HG03060 (cell line): ENCODE measurements around the gene DDX20.
A peak's percentile ranks its signal among the peaks of the same experiment; 100 is the strongest.

Experiments
- ATAC-seq: cut with Tn5 transposase; IDR thresholded peaks from one replicate; pipeline ENCODE4 v1.9.1; 2021; ENCODE audit warnings: low read depth, moderate number of reproducible peaks; ENCODE audit not compliant: unreplicated experiment

The DDX20 gene, protein sequence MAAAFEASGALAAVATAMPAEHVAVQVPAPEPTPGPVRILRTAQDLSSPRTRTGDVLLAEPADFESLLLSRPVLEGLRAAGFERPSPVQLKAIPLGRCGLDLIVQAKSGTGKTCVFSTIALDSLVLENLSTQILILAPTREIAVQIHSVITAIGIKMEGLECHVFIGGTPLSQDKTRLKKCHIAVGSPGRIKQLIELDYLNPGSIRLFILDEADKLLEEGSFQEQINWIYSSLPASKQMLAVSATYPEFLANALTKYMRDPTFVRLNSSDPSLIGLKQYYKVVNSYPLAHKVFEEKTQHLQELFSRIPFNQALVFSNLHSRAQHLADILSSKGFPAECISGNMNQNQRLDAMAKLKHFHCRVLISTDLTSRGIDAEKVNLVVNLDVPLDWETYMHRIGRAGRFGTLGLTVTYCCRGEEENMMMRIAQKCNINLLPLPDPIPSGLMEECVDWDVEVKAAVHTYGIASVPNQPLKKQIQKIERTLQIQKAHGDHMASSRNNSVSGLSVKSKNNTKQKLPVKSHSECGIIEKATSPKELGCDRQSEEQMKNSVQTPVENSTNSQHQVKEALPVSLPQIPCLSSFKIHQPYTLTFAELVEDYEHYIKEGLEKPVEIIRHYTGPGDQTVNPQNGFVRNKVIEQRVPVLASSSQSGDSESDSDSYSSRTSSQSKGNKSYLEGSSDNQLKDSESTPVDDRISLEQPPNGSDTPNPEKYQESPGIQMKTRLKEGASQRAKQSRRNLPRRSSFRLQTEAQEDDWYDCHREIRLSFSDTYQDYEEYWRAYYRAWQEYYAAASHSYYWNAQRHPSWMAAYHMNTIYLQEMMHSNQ

DNA sequence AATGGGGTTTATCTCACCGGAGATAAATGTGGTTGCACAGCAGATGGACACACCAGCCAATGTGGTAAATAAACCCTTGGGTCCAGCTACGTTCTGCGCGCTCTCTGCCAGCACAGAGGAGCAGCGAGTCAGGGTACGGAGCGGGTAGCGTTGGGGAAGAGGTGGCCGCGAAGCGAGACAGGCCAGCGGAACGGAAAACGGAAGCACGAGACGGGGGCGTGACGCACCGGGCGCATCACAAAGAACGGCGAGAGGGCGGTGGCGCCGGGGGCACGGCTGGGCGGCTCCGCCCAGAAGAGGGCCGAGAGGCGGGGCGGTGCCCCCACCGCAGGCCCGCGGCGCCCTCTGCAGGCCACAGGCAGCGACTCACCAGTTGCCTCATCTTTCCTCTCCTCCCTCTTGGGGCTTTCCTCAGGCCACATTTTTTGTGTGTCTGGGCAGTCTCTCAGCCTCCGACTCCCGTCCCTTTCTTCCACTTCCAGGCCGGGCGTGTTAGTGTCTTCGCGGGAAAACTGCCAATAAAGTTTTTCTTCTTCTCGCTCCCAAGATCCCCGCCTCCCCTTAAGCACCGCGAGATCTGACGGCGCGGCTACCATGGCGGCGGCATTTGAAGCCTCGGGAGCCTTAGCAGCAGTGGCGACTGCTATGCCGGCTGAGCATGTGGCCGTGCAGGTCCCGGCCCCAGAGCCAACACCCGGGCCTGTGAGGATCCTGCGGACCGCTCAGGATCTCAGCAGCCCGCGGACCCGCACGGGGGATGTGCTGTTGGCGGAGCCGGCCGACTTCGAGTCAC, at the start of gene DDX20:
TSS of gene DDX20 (plus strand) at position 571 of the 793 bp plus-strand sequence. CDS start at position 595, 24 bp downstream.
- peak; percentile 57 for ATAC-seq

GRCh38 chr1:111706921-111707320, 48.8 kb upstream of the DDX20 start:
- no peak for ATAC-seq

DNA sequence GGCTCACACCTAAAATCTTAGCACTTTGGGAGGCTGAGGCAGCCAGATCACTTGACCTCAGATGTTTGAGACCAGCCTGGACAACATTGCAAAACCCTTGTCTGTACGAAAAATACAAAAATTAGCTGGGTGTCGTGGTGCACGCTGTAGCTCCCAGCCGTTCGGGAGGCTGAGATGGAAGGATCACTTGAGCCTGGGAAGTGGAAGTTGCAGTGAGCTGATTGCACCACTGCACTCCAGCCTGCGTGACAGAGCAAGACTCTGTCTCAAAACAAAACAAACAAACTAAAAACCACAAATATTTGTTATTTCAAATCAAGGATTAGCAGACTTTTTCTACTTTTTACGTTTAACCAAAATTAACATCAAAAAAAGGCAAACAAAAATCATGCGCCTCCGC, 47.8 kb upstream of the DDX20 start:
- ATAC-seq, result no peak

GRCh38 chr1:111709986-111710385, 45.7 kb upstream of the DDX20 start:
- ATAC-seq, result no peak

- no peak for ATAC-seq
These were observed 39.4 kb upstream of the DDX20 start for GRCh38 chr1:111716333-111716732.

- ATAC-seq, result no peak
These were observed 38.3 kb upstream of the DDX20 start for GRCh38 chr1:111717450-111717849.

GRCh38 chr1:111719135-111719534, 36.6 kb upstream of the DDX20 start:
- ATAC-seq, result no peak

DNA sequence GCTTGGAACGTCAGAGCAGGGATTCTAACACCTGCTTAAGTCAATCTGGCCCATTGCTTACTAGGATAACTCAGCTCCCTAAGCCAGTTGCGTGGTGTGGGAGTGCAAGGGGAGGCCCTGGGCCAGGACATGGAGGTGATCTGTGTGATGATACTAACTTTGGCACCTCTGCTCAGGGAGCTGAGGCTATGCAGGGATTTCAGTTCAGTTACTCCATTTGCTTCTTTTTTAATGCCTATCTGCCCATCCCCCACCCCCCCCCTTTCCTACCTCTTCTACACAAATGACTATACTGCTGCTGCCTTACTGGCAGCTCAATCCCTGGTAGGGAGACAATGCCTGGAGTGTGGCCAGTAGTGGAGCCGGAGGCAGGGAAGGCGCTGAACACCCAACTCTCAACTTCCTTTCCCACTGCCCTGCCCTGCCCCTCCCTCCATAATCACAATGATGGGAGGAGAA, 36.0 kb upstream of the DDX20 start:
- ATAC-seq, result no peak

DNA sequence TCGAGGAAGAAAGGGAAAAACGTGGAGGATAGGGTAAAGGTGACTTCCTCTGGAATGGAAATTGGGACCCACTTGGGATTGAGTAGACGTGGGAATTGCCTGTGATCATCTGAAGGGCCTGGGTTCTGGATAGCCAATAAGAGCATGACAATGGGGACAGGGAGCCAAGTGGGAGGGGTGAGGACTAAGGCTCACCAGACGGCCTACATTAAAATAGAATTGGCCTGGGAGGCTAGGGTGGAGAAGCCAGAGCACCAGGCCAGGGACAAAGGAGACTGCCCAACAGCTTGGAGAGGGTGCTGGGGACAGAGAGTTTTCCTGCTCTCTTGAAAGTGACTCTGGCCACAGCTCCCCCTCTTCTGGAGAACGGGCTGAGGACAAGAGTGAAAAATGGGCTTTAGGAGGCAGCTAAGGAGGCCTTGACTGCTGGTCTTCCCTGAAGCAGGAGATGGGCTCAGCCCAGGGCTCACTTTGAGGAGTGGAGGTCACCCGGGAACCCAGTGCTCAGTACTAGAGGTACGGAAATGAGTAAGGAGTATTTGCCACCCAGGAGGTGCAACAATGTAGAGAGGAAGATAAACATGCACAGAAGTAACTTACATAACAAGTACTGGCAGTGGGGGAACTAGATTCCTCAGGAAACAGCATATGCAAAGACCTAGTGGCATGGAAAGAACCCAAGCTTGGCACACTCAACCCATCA, 35.3 kb upstream of the DDX20 start:
- no peak for ATAC-seq

DNA sequence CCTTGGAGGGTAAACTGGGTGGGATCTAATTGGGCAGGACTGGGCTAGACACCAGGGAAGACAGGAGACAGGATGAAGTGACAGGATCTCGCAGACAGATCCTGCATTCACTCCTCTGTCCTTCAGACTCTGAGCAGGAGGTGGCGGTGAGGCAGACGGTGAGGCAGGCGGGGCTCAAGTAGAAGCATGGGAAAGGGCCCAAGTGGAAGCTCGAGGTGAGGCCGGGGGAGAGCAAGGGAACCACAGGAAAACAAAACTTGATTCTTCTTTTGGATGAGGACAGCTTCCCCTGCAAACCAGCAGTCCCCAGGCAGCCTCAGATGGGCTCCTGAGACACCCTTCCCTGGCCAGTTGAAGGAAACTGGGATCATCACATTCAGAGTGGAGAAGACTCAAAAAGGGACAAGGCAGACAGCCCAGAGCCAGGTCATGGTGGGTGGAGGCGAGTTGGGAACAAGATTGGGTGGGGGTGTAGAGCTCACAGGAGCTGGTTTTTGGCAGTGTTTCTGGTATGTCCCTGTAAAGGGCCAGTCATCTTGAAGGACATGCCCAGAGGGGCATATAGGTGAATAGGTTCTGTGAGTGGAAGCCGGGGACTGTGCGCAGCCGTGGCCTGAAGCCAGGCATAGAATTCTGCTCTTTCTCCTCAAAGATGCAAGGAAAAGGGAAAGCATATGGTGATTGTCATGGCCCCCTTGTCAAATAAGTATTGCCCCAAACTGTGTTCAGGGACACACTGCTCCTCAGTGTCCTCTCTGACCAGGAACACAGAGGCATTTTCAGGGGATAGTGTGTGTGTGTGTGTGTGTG, 34.5 kb upstream of the DDX20 start:
- ATAC-seq, result no peak

DNA sequence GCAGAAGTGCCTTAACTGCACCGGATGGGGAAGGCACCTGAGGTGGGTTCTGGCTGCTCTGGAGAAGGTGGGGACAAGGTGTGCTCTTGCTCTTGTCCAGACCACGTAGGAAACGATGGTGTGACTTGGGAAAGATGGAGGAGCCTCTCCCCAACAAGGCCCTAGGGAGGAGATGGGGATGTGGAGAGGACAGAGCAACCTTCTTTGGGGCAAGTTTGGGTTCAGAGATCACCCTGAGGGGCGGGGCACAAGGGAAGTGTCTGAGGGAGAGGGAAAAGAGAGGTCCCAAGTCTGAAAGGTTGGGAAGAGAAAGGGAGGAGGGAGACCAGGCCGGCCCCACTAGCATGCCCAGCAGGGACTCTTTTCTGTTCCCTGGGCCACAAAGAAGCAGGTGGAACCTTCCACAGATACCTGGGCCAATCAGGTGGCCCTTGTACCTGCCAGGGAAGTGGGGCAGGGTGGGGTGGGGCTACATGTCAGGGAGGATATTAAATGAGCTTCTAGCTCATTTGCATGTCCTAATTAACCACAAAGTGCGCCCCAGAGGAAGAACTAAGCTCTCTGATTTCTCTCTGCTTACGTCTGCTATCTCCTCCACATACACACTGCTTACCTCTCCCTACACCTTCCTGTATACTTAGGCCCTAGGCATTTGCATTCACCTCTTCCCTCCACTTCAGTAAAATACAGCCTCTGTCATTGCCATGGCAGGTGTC, 32.5 kb upstream of the DDX20 start:
- ATAC-seq, result no peak

DNA sequence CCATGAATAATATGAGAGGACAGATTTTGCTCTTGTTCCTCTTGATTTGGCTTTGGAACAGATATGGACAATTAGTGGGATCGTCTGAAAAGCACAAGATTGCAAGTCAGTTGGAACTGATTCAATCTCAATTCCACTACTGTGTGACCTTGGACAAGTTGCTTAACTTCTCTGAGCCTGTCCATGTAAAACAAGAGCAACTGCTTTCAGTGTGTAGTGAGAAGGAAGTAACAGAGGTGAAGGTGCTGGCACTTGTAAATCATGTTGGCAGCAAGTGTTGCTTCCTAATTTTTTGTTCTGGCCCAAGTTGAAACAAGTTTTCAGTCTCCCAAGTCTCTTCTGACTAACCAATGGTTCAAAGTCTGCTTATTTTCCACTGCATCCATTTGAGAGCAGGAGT, 31.8 kb upstream of the DDX20 start:
- no peak for ATAC-seq

DNA sequence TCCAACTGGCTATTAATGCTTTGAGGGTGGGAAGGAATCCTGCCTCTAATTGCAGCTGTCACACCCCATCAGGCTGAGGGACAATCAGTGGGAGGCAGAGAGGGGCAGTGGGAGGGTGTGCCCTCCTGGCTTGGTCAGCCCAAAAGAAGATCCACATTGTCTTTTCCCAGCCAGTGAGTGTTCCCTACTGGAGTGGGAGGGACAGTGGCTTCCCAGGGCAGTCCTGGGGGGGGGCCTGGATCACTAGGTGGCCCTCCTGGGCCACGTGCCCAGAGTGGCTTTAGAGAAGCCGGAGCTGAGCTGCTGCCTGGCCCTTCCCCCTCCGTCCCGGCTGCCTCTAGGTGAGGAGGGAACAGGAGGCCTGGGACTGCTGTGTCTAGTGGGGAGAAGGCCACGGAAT, 30.5 kb upstream of the DDX20 start:
- ATAC-seq, result no peak

DNA sequence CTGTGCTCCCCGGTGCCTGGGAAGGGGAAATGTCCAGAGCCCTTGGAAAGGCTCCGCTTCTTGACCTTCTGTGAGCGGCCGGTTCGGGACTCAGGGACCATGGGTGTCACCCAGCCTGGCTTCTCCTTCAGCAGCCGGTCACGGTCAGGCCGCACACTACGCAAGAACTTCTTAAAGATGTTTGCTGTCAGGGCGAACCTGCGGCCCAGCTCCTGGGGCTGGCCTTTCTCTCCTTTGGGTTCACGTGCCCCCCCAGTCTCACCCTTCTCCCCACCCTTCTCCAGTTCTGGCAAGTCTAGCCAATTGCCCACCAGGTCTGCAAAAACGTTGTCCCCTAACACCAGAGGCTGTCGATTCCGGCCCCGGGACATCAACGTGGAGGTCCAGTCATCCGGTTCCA, 28.6 kb upstream of the DDX20 start:
- no peak for ATAC-seq

GRCh38 chr1:111729271-111729921, 26.3 kb upstream of the DDX20 start:
- no peak for ATAC-seq

DNA sequence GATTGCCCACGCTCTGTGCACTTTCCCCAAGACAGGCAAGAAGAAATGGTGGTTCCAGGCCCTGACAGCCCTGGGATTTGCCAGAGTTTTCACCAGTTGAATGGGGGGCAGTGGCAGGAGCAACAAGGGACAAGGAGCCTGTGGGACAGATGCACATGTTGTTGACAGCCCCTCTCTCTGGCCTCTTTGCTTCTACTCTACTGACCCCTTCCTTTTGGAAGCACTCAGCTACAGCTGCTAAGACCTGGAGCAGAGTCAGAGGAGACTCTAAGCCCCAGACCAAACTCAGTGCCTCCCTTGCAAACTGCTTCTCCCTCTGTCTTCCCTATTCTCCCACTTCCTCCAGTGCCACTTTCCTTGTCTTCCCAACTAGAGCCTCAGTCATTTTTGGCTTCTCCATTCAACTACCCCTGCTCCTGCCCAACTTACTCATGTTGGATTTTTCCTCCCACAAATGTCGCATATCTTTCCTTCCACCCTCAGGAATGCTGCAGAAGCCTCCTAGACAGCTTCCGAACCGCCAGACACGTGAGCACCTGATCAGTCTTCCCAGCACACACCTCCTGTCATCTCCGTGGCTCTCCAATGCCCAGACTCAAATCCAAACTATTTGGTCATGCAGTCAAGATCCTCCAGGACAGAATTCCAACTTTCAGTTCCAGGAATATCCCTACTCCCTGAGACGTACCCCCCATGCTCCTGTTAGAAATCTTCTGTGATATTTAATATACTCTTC, 25.6 kb upstream of the DDX20 start:
- ATAC-seq, result no peak

DNA sequence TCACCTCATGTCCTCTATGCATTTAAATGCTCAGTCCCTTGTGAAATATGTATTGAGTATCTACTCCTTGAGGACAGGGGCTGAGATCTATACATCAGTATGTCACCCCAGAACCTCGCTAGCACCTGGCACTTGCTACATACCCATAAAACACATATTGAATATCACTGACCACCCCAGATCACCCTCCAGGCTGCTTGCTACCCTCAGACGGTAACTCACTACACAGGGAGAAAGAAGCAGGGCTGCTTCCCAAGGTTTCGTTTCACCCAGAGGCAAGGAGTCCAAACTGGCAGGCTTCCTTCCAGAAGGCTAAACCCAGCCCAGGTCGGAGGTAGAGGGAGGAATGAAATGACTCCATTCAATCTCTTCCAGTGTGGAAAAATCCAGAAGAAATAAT, 25.0 kb upstream of the DDX20 start:
- no peak for ATAC-seq

DNA sequence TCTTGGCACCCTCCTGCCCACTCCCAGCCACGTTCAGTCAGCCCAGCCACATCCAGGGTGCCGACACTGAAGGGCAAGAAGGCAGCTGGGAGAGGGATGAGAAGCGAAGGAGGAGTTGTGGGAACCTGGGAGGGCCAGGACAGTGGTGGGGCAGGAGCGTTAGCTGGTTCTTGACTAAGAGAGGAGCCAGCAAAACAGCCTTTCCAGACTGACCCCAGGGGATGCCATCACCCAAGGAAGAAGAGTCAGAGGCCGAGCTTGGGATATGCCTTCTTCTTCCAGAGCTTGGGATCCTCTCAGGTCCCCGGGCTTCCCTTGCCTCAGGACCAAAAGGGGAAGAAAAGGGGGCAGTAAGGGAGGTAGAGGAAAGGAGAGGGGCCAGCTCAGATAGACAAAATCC, 23.7 kb upstream of the DDX20 start:
- no peak for ATAC-seq
